Endothelial cell of umbilical vein (primary cell): ENCODE results near the gene SGSM2. TPM values are rescaled to one million over a fixed set of nuclear protein-coding genes. Genes with fewer than 3 reads are reported as not detected.
A peak's percentile ranks its signal among the peaks of the same experiment; 100 is the strongest.

Experiments
- BruUV-seq: library from RNA; stranded (reverse); fragments of 400-500 nt; replicated peaks from 2 replicates; lab custom pipeline; 2021; lab: Mats Ljungman, UMichigan
- CTCF ChIA-PET: fragments of 300-600, 350-600 bp; sonication (Branson Sonifier 250); formaldehyde crosslinking; loops from one replicate; lab custom pipeline; 2021; ENCODE audit warnings: antibody characterized with exemption, inconsistent platforms; lab: Charles Lee
- POLR2A ChIA-PET: fragments of 300-600, 350-600 bp; sonication (Branson Sonifier 250); formaldehyde crosslinking; loops from one replicate; lab custom pipeline; 2021; ENCODE audit warnings: antibody characterized with exemption, inconsistent platforms; lab: Charles Lee
- DNase-seq: peaks from one replicate; pipeline ENCODE4 v3.0.0-alpha.2; 2011; ENCODE audit warnings: low read depth, low spot score
- FAIRE-seq: peaks from 2 replicates; lab custom pipeline; 2011; peaks lifted over from hg19 to GRCh38; lab: Jason Lieb, UNC
- H2AFZ ChIP-seq: 2 replicates; pipeline ENCODE4 v1.6.0; 2012; ENCODE audit warnings: low read depth, low read length, control low read depth, inconsistent platforms
- H3K27ac ChIP-seq: 2 replicates; pipeline ENCODE4 v1.5.1; 2011; ENCODE audit warnings: low read depth, mild to moderate bottlenecking, control low read depth, low read length, moderate library complexity; ENCODE audit not compliant: insufficient read depth
- H3K27me3 ChIP-seq, 2 experiments: 2 replicates each; pipeline versions ENCODE4 v1.6.0 to v1.6.1; 2011; ENCODE audit warnings: low read length in 2 of 2, mixed read lengths in 1 of 2; ENCODE audit not compliant: control insufficient read depth in 2 of 2, insufficient read depth in 2 of 2
- H3K36me3 ChIP-seq, 2 experiments: 2 replicates in 1 of 2; 3 replicates in 1 of 2; pipeline ENCODE4 v1.5.1; 2011; ENCODE audit warnings: low read length in 2 of 2, mild to moderate bottlenecking in 1 of 2, moderate library complexity in 1 of 2; ENCODE audit not compliant: control insufficient read depth in 2 of 2, insufficient read depth in 2 of 2; ENCODE audit errors: extremely low read depth in 1 of 2
- H3K4me1 ChIP-seq: 3 replicates; pipeline ENCODE4 v1.5.1; 2011; ENCODE audit warnings: mild to moderate bottlenecking, low read length; ENCODE audit not compliant: control insufficient read depth, insufficient read depth; ENCODE audit errors: extremely low read depth
- H3K4me2 ChIP-seq: 2 replicates; pipeline ENCODE4 v1.6.1; 2011; ENCODE audit warnings: low read length, control low read depth, mixed read lengths; ENCODE audit not compliant: insufficient read depth
- H3K4me3 ChIP-seq, 3 experiments: fragments of 200-600 bp in 1 of 3; sonication (generic), shearing (Covaris generic) in 1 of 3; replicated peaks in 1 of 3; 2 replicates each; pipeline ENCODE4 v1.5.1; 2011 to 2016; ENCODE audit warnings: control low read depth in 3 of 3, low read length in 3 of 3, mild to moderate bottlenecking in 2 of 3, inconsistent platforms in 1 of 3, low read depth in 1 of 3, moderate library complexity in 1 of 3; ENCODE audit not compliant: insufficient read depth in 1 of 3
- H3K79me2 ChIP-seq: 2 replicates; pipeline ENCODE4 v1.6.0; 2012; ENCODE audit warnings: low read length, inconsistent platforms; ENCODE audit not compliant: control insufficient read depth, insufficient read depth
- H3K9ac ChIP-seq: replicated peaks from 2 replicates; pipeline ENCODE3; 2011; ENCODE audit warnings: low read length, control low read depth; ENCODE audit not compliant: insufficient read depth; ENCODE audit errors: extremely low read depth
- H3K9me1 ChIP-seq: replicated peaks from 3 replicates; pipeline ENCODE4 v1.6.0; 2011; ENCODE audit warnings: mild to moderate bottlenecking, low read length; ENCODE audit not compliant: control insufficient read depth, insufficient read depth; ENCODE audit errors: extremely low read depth
- H3K9me3 ChIP-seq: replicated peaks from 2 replicates; pipeline ENCODE4 v1.5.1; 2012; ENCODE audit warnings: low read length, inconsistent platforms; ENCODE audit not compliant: control insufficient read depth, insufficient read depth
- H4K20me1 ChIP-seq: replicated peaks from 2 replicates; pipeline ENCODE3; 2011; ENCODE audit warnings: mild to moderate bottlenecking, low read length; ENCODE audit not compliant: control insufficient read depth, insufficient read depth; ENCODE audit errors: extremely low read depth
- FOS ChIP-seq: IDR thresholded peaks from 2 replicates; pipeline ENCODE4 v1.6.1; 2011; ENCODE audit warnings: mild to moderate bottlenecking, low read length, moderate library complexity, borderline replicate concordance; ENCODE audit not compliant: insufficient read depth
- JUN ChIP-seq: IDR thresholded peaks from 2 replicates; pipeline ENCODE4 v1.6.1; 2011; ENCODE audit warnings: borderline replicate concordance, low read depth; ENCODE audit not compliant: insufficient read length, insufficient read depth
- MAX ChIP-seq: IDR thresholded peaks from 2 replicates; pipeline ENCODE4 v1.6.1; 2011; ENCODE audit not compliant: insufficient read depth, insufficient read length
- POLR2A ChIP-seq: IDR thresholded peaks from 2 replicates; pipeline ENCODE4 v1.6.1; 2012; ENCODE audit warnings: low read depth, mild to moderate bottlenecking, control low read depth, low read length
- POLR2AphosphoS5 ChIP-seq: IDR thresholded peaks from 2 replicates; pipeline ENCODE4 v1.6.1; 2012; ENCODE audit warnings: low read depth, mild to moderate bottlenecking, control low read depth, low read length, moderate library complexity; ENCODE audit not compliant: insufficient read depth
- dilution Hi-C: fragments of 300-500 bp; cut with MboI; formaldehyde crosslinking; loops from one replicate; pipeline ENCODE4 v1.15.0; 2019; ENCODE audit warnings: low sequenced_read_pairs; ENCODE audit not compliant: extremely low pct_ligation_motif_present
- intact Hi-C: fragments of 100-400 bp; cut with micrococcal nuclease; formaldehyde crosslinking; loops from one replicate; pipeline ENCODE4 v1.10.0; 2022
- polyA plus RNA-seq, 4 experiments: library from polyadenylated mRNA; depleted of rRNA in 3 of 4; stranded (reverse) in 3 of 4; unstranded in 1 of 4; fragments of >200 nt; gene quantifications; 2 replicates each; pipeline versions ENCODE4 v1.2.1 to v1.2.3, GENCODE V29; 2011 to 2012; ENCODE audit warnings: missing spikeins in 1 of 4
- total RNA-seq: library from RNA; stranded (reverse); gene quantifications from 2 replicates; pipeline ENCODE4 v1.2.3, GENCODE V29; 2021
- TF ChIP-seq, protein P1 (sequence below), 2 donors: IDR thresholded peaks; 1 replicate in 1 of 2; 2 replicates in 1 of 2; pipeline ENCODE4 v1.5.1; 2011; ENCODE audit warnings: low read length in 2 of 2, mild to moderate bottlenecking in 2 of 2, moderate library complexity in 2 of 2, control low read depth in 1 of 2, inconsistent platforms in 1 of 2, low read depth in 1 of 2; ENCODE audit not compliant: insufficient read depth in 1 of 2; ENCODE audit errors: extremely low read depth in 1 of 2

Gene SGSM2
- total and polyA plus RNA-seq, 2 donors (not counting 3 experiments of a cell fraction or from before 2014, with no cell fraction given), result 61.6 to 94.5 TPM

GRCh38 chr17:2396192-2396567 lies 58.9 kb downstream of the SGSM2 start:
- Histone ChIP-seq H4K20me1 (no peaks in the 10 kb centered on the region), H3K4me2 (peak overlapping the region; percentile 10), H3K9ac (peak overlapping the region; percentile 37), H2AFZ (no peak overlapping the region), H3K9me3 (no peaks in the 10 kb centered on the region), H3K36me3 (no peaks in the 10 kb centered on the region), H3K9me1 (no peaks in the 10 kb centered on the region), H3K79me2 (peaks cover 24% of the 10 kb centered on the region), H3K27ac (peak overlapping the region; percentile 63), H3K4me3 (peak overlapping the region in 1 of 3 experiments; percentile 16), H3K4me1 (peaks cover 45% of the 10 kb centered on the region), H3K27me3 (no peaks in the 10 kb centered on the region)
- TF ChIP-seq JUN (no peak), POLR2A (no peak), MAX (no peak), POLR2AphosphoS5 (no peak), FOS (no peak)
- TF ChIP-seq, protein P1, sequence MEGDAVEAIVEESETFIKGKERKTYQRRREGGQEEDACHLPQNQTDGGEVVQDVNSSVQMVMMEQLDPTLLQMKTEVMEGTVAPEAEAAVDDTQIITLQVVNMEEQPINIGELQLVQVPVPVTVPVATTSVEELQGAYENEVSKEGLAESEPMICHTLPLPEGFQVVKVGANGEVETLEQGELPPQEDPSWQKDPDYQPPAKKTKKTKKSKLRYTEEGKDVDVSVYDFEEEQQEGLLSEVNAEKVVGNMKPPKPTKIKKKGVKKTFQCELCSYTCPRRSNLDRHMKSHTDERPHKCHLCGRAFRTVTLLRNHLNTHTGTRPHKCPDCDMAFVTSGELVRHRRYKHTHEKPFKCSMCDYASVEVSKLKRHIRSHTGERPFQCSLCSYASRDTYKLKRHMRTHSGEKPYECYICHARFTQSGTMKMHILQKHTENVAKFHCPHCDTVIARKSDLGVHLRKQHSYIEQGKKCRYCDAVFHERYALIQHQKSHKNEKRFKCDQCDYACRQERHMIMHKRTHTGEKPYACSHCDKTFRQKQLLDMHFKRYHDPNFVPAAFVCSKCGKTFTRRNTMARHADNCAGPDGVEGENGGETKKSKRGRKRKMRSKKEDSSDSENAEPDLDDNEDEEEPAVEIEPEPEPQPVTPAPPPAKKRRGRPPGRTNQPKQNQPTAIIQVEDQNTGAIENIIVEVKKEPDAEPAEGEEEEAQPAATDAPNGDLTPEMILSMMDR (IDR thresholded peaks at IDR 0.05; ENCODE audit: extremely low read depth in 1 of 2, insufficient read depth in 1 of 2, low read depth in 1 of 2, low read length in 2 of 2), result no peak
- dilution Hi-C loops (no loop called here), intact Hi-C loops (loop anchor here (1.0 kb wide), 1 partner anchor 14 kb away; no protein-coding TSS in a partner anchor)
- FAIRE-seq, result peak; percentile 40
- ChIA-PET POLR2A (no interaction called here), CTCF (interaction anchor here (1.1 kb wide), 1 partner anchor 14 kb away, joined by 12 read pairs; no protein-coding TSS in a partner anchor)
- no peak for DNase-seq
- no TSS peak for BruUV-seq
